Measurements from ENCODE around the gene LMTK2.
"Not testable (repeated sequence)": the region's sequence is repeated elsewhere in the genome, so short reads cannot be mapped to it uniquely, and the experiment has no call there.

The LMTK2 gene

GRCh38 chr7:98217623-98218582, 111.2 kb downstream of the LMTK2 start:
- no peak for DNase-seq (ENCODE audit: low read depth)

- DNase-seq (ENCODE audit: low read depth): not testable (repeated sequence)
Measured at GRCh38 chr7:98219382-98219781, 112.7 kb downstream of the LMTK2 start.

GRCh38 chr7:98221611-98222532, 115.2 kb downstream of the LMTK2 start:
- DNase-seq (ENCODE audit: low read depth): no peak

GRCh38 chr7:98222533-98223195, 116.0 kb downstream of the LMTK2 start:
- no peak for DNase-seq (ENCODE audit: low read depth)

GRCh38 chr7:98223351-98223897, 116.8 kb downstream of the LMTK2 start:
- DNase-seq (ENCODE audit: low read depth): no peak

GRCh38 chr7:98223898-98224700, 117.4 kb downstream of the LMTK2 start:
- no peak for DNase-seq (ENCODE audit: low read depth)

GRCh38 chr7:98224701-98225181, 118.1 kb downstream of the LMTK2 start:
- DNase-seq (ENCODE audit: low read depth): no peak

GRCh38 chr7:98225913-98226614, 119.4 kb downstream of the LMTK2 start:
- no peak for DNase-seq (ENCODE audit: low read depth)

GRCh38 chr7:98227939-98228338, 121.3 kb downstream of the LMTK2 start:
- no peak for DNase-seq (ENCODE audit: low read depth)

GRCh38 chr7:98228801-98229200, 122.1 kb downstream of the LMTK2 start:
- no peak for DNase-seq (ENCODE audit: low read depth)

GRCh38 chr7:98229441-98229840, 122.8 kb downstream of the LMTK2 start:
- no peak for DNase-seq (ENCODE audit: low read depth)

GRCh38 chr7:98229991-98230745, 123.5 kb downstream of the LMTK2 start:
- DNase-seq (ENCODE audit: low read depth): no peak

- no peak for DNase-seq (ENCODE audit: low read depth)
Measured at GRCh38 chr7:98230746-98231471, 124.2 kb downstream of the LMTK2 start.

GRCh38 chr7:98231493-98232262, 125.0 kb downstream of the LMTK2 start:
- DNase-seq (ENCODE audit: low read depth): no peak

- no peak for DNase-seq (ENCODE audit: low read depth)
Measured at GRCh38 chr7:98232263-98232585, 125.6 kb downstream of the LMTK2 start.

GRCh38 chr7:98232799-98233198, 126.1 kb downstream of the LMTK2 start:
- no peak for DNase-seq (ENCODE audit: low read depth)

- no peak for DNase-seq (ENCODE audit: low read depth)
Measured at GRCh38 chr7:98233219-98234070, 126.8 kb downstream of the LMTK2 start.

All from activated T-cell treated with anti-CD3 and anti-CD28 coated beads for 48 hours (primary cell).